ENCODE data around the gene BTN1A1. TPM values are rescaled to one million over a fixed set of nuclear protein-coding genes. Genes with fewer than 3 reads are reported as not detected.

The BTN1A1 gene
- total RNA-seq, 1 donor from 2014 or later: not detected

DNA sequence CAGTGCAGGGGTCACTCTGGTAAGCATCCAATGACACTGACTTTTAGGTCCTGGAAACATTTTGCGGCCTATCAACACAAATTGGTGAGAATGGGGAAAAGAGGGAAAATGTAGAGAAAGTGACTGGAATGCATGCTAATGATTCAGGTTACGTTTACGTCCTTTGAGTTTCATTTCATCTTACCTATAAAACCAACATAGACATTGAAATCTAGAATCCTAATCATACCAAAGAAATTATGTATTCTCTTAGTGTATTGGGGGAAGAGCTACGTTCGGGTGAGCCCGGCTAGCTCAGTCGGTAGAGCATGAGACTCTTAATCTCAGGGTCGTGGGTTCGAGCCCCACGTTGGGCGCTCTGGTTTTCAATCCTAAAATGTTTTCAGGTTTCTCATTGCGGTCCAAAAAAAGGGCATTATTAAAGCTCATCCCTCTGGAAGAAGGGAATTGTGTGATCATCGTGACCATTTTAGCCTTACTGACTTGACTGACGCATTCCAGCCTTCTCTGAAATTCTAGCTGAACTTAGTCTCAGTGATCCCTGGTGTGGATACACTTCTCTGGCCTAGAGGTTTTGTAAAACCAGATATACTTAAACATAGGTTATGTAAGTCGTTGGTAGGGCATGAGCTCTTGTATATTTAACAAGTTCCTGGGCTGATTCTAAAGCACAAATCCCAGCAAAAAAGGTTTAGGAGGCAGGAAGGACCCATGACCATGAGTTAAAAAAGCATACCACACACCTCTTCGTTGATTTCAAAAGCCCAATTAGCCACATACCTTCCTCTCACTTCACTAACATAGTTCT lies 56.4 kb downstream of the BTN1A1 start:
- Histone ChIP-seq H3K4me1 (ENCODE audit: insufficient read depth, low read length) (peaks cover 6% of the 10 kb centered on the region), H3K27ac (ENCODE audit: low read depth, low read length) (peak overlapping the region; percentile 1), H3K79me2 (ENCODE audit: insufficient read depth, low read length) (no peaks in the 10 kb centered on the region), H3K9me3 (ENCODE audit: insufficient read depth, low read depth, low read length) (no peaks in the 10 kb centered on the region), H3K4me2 (ENCODE audit: low read length) (peak overlapping the region; percentile 86), H3K27me3 (ENCODE audit: insufficient read depth, low read length) (no peaks in the 10 kb centered on the region), H3K9ac (ENCODE audit: low read length) (no peak overlapping the region), H4K20me1 (ENCODE audit: insufficient read depth, low read length) (no peaks in the 10 kb centered on the region), H3K4me3 (ENCODE audit: insufficient read depth, low read depth, low read length) (peak overlapping the region; percentile 63), H3K36me3 (ENCODE audit: insufficient read depth, low read length) (no peaks in the 10 kb centered on the region), H2AFZ (ENCODE audit: low read depth, low read length) (peak overlapping the region; percentile 43)
- peaks cover 4% of the 10 kb centered on the region for H3K4me1 Mint-ChIP-seq (ENCODE audit: low read depth, unreplicated experiment)
- no peak overlapping the region for H3K4me3 Mint-ChIP-seq (ENCODE audit: unreplicated experiment)
- no peaks in the 10 kb centered on the region for H3K9me3 Mint-ChIP-seq (ENCODE audit: unreplicated experiment)
- TF ChIP-seq, protein P1, sequence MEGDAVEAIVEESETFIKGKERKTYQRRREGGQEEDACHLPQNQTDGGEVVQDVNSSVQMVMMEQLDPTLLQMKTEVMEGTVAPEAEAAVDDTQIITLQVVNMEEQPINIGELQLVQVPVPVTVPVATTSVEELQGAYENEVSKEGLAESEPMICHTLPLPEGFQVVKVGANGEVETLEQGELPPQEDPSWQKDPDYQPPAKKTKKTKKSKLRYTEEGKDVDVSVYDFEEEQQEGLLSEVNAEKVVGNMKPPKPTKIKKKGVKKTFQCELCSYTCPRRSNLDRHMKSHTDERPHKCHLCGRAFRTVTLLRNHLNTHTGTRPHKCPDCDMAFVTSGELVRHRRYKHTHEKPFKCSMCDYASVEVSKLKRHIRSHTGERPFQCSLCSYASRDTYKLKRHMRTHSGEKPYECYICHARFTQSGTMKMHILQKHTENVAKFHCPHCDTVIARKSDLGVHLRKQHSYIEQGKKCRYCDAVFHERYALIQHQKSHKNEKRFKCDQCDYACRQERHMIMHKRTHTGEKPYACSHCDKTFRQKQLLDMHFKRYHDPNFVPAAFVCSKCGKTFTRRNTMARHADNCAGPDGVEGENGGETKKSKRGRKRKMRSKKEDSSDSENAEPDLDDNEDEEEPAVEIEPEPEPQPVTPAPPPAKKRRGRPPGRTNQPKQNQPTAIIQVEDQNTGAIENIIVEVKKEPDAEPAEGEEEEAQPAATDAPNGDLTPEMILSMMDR (IDR thresholded peaks at IDR 0.05; ENCODE audit: insufficient read depth, low read depth, low read length): no peak
- TF ChIP-seq EZH2 (IDR thresholded peaks at IDR 0.05; ENCODE audit: insufficient read depth, low read length): no peak
- FAIRE-seq (peak; percentile 77), DNase-seq (ENCODE audit: low read depth) (peak; percentile 91)
- H3K36me3 Mint-ChIP-seq (ENCODE audit: low read depth, unreplicated experiment): no peaks in the 10 kb centered on the region
- H3K27ac Mint-ChIP-seq (ENCODE audit: unreplicated experiment): peak overlapping the region; percentile 67
- H3K27me3 Mint-ChIP-seq (ENCODE audit: low read depth, unreplicated experiment): no peaks in the 10 kb centered on the region

Other genes with a start within 250 kb of the BTN1A1 start
- gene BTN3A2, start 135.1 kb upstream of the BTN1A1 start, total RNA-seq: 31.7 and 34.1 TPM in 2 replicates
- 19.9 and 25.1 TPM in 2 replicates for gene BTN2A2, start 117.2 kb upstream of the BTN1A1 start, total RNA-seq
- gene BTN3A1, start 98.0 kb upstream of the BTN1A1 start, total RNA-seq: 22.2 and 29.9 TPM in 2 replicates
- gene BTN3A3, start 59.8 kb upstream of the BTN1A1 start, total RNA-seq: 4.7 and 6.2 TPM in 2 replicates
- 50.4 and 51.5 TPM in 2 replicates for gene BTN2A1, start 42.3 kb upstream of the BTN1A1 start, total RNA-seq
- gene HMGN4, start 38.1 kb downstream of the BTN1A1 start, total RNA-seq: 46.2 and 49.4 TPM in 2 replicates
- gene ABT1, start 96.7 kb downstream of the BTN1A1 start, total RNA-seq: 17.1 and 17.3 TPM in 2 replicates
- gene ZNF322, start 159.4 kb downstream of the BTN1A1 start, total RNA-seq: 25.2 and 27.3 TPM in 2 replicates

Data from astrocyte (in vitro differentiated cells and primary cell).